Upper lobe of left lung (tissue), 4 donors: Measurements from ENCODE around the gene KL.

ENCODE experiments used
- EP300 ChIP-seq, 4 donors: sonication (generic); formaldehyde crosslinking; IDR thresholded peaks; one replicate each; pipeline ENCODE4 v1.5.1; 2017; ENCODE audit warnings: antibody characterized with exemption in 4 of 4, control low read depth in 2 of 4
- POLR2A ChIP-seq, 4 donors: fragments of 450-650 bp; IDR thresholded peaks; one replicate each; pipeline ENCODE4 v1.5.1; 2016 to 2017; ENCODE audit warnings: antibody characterized with exemption in 4 of 4, mild to moderate bottlenecking in 2 of 4
- TF ChIP-seq, protein P1 (sequence below), 6 experiments: fragments of 450-650 bp in 4 of 6; fragments of 200-600 bp in 2 of 6; sonication (generic) in 2 of 6; IDR thresholded peaks; one replicate each; pipeline ENCODE4 v1.5.1; 2016 to 2019; ENCODE audit warnings: antibody characterized with exemption in 6 of 6

DNA sequence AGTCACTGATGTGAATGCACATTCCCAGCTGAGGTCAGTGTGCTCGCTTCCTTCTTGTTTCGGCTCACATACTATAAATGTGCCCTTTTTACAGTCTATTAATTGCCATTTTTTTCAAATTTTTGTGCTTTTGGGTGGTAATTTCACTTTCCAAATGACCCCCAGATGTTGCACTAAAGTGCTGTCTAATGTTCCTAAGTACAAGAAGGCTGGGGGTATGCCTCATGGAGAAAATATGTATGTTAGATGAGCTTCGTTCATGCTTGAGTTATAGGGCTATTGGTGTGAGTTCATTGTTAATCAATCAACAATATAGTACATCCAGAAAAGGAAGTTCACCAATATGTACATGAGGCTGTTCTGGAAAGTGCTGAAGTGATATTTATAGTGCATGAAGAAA is 84.7 kb downstream of the KL start:
- TF ChIP-seq EP300 (IDR thresholded peaks at IDR 0.05) = no peak
- no peak for TF ChIP-seq POLR2A (IDR thresholded peaks at IDR 0.05)
- TF ChIP-seq, protein P1, sequence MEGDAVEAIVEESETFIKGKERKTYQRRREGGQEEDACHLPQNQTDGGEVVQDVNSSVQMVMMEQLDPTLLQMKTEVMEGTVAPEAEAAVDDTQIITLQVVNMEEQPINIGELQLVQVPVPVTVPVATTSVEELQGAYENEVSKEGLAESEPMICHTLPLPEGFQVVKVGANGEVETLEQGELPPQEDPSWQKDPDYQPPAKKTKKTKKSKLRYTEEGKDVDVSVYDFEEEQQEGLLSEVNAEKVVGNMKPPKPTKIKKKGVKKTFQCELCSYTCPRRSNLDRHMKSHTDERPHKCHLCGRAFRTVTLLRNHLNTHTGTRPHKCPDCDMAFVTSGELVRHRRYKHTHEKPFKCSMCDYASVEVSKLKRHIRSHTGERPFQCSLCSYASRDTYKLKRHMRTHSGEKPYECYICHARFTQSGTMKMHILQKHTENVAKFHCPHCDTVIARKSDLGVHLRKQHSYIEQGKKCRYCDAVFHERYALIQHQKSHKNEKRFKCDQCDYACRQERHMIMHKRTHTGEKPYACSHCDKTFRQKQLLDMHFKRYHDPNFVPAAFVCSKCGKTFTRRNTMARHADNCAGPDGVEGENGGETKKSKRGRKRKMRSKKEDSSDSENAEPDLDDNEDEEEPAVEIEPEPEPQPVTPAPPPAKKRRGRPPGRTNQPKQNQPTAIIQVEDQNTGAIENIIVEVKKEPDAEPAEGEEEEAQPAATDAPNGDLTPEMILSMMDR (IDR thresholded peaks at IDR 0.05) = no peak
